GM21423 (cell line): ENCODE measurements around the gene CAMTA1.

Source experiments
- ATAC-seq: cut with Tn5 transposase; IDR thresholded peaks from one replicate; pipeline ENCODE4 v1.9.1; 2021; ENCODE audit warnings: mild to moderate bottlenecking, moderate library complexity; ENCODE audit not compliant: unreplicated experiment

The CAMTA1 gene

GRCh38 chr1:7454052-7454815 lies 669.0 kb downstream of the CAMTA1 start:
- no peak for ATAC-seq

DNA sequence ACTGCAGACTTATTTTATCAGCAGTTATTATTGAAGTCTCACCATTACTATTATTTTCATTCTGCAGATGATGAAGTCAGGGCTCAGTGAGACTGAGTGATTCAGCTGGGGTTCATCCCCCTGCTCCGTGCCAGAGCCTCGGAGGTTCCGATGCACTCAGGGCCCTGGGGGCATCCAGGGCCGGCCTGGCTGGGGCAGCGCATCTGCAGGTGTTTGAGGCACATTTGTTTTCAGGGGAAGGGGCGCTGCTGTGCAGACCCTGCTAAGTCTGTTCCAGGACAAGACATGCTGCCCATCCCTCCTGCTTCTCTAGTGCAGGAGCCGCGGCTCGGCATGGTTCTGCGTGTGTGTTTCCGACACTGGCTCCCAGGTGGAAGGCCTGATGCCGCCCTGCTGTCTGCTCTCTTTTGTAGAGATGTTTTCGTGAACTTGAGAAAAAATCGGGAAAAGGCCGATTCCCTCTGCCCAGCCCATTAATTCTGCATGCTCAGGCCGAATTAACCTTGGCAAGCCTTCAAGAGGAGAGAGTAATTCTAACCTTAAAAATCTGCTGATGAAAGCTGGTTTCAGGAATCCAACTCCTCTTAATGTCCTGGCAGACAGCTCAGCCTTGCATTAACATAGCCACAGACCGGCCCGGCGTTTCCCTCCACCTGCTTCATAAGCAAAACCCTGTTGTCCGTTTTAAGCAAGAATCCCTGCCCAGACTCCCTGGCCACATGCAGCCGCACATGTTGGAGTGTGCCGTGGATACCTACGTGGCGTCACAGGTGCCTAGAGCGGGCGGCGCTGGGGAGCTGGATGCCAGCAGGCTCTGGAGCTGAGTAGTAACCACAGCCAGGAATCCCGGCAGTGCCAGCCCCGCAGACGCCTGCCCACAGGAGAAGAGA lies 669.9 kb downstream of the CAMTA1 start:
- no peak for ATAC-seq

DNA sequence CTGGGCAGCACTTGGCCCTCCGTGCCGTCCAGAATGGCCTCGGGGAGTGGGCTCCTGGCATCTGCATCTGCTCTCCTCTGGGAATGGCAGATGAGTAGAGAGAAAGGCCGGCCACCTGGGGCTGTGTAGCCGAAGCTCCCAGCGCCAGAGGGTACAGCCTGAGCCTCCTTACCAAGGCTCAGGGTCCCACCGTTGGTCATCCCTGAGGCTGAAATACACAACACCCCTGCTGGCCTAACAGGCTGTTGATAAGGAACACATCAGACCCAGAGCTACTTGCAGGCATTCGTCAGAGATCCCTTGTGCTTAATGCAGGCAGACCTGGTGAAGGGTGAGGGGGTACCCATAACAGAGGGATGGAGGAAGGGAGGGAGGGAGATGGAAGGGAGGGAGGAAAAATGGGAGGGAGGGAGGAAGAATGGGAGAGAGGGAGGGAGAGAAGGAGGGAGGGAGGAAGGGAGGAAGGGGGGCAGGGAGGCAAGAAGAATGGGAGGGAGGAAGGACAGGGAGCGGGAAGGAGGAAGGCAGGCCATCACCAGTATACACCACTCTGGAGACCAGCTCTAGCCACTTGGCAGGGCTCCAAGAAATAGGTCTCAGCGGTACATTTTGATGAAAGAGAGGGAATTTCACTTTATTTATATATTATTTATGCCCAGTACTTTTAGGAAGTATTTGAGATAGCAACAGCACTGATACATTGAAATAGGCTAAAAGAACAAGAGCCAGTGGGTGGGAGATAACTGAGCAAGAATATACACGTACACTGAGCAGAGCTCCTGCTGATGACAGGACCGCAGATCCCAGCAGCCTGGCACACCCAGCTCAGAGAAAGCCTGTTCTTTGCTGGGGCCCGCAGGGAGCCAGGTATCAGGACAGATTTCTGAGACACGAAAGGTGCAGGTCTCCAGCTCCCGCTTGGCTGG lies 670.8 kb downstream of the CAMTA1 start:
- ATAC-seq, result no peak

- no peak for ATAC-seq
Observed at GRCh38 chr1:7456722-7457082, 671.4 kb downstream of the CAMTA1 start.

DNA sequence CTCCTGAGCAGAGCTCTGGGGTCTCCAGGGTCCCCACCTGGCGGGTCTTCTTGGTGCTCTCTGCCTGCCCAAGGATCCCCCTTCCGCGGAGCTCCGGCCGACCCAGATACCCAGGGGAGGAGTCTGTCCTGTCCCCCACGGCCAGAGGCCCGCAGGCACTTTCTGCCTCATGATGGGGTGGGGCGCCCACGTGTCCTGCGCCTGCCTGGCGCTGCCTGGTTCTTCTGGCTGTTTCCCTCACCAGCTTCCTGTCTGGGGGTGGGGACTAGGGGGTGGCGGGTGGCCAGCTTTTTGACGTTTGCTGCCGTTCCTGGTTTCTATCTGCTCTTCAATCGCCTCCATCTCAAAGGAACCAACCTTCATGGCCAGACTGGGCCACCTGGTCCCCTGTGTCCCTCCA lies 672.6 kb downstream of the CAMTA1 start:
- no peak for ATAC-seq

DNA sequence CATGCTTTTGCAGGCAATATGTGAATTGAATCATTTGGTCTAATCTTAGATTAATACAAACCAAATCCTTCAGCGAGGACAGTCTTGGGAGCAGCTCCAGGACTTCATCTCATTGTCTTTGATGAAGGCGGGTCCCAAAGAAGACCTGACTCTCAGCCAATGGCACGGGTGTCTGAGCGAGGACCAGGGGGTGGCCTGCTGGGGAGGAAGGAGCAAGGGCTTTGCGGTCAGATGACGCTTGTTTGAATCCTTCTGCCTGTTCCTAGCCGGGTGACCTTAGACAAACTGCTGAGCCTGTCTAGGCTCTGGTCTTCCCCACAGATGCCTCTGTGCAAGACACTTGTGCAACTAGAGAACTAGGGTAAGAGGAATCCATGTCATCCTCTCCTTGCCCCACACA lies 673.7 kb downstream of the CAMTA1 start:
- no peak for ATAC-seq

GRCh38 chr1:7459914-7460313 lies 674.7 kb downstream of the CAMTA1 start:
- ATAC-seq, result no peak

DNA sequence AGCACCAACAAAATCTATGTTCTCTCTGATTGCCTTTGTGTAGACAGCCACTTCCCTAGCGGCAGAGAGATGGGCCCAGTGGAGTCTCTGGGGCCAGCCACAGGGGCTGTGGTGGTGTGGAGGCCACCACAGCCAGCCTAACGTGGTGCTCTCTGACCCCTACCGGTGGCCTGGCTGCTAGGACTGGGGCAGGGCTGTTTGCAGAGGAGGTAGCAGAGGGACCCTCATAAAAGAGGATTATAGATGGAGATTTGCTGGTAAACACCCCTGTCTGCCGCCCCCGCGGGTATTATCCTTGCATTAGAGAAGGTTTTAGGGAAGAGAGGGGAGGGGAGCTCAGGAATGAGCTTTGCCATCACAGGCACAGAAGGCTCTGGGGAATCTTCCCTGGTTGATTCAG lies 675.6 kb downstream of the CAMTA1 start:
- ATAC-seq, result no peak

GRCh38 chr1:7462617-7463016 lies 677.4 kb downstream of the CAMTA1 start:
- ATAC-seq, result no peak

- no peak for ATAC-seq
Observed at GRCh38 chr1:7463526-7463925, 678.3 kb downstream of the CAMTA1 start.

GRCh38 chr1:7464736-7465135 lies 679.5 kb downstream of the CAMTA1 start:
- ATAC-seq, result no peak

- no peak for ATAC-seq
Observed at GRCh38 chr1:7467476-7468175, 682.4 kb downstream of the CAMTA1 start.

- no peak for ATAC-seq
Observed at GRCh38 chr1:7468248-7468647, 683.0 kb downstream of the CAMTA1 start.

GRCh38 chr1:7469255-7469938 lies 684.1 kb downstream of the CAMTA1 start:
- ATAC-seq, result no peak

DNA sequence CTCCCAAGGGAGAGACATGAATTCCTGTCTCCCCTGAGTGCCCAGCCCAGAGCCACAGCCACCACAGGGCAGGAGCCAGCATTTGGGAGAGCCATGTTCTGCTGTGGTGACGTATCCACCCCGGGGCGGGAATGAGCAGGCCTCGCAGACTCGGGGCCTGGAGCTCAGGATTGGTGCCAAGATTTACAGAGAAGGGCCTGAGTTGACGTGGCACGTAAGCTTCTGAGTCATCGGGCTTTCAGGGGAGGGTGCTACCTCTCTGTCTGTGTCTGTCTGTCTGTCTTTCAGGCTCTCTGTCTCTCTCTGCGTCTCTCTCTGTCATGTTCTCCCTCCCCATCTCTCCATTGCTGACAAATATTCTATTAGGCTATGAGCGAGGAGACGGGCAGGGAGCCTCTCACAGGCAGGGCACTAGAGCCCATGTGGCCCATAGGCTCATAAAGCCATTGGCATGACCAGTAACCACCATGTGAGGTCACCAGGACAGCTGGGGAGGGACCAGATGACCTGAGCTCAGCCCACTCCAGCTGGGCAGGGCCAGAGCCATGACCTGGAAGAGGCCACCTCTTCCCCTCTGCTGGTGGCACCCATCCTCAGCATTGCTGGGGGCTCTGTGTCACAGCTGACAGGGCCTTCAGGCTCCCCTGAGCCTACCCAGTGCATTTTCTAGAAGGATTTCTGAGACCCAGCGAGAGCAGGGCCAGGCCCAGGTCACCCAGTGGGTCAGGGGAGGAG lies 685.8 kb downstream of the CAMTA1 start:
- ATAC-seq, result no peak

- ATAC-seq, result no peak
Observed at GRCh38 chr1:7471836-7472235, 686.6 kb downstream of the CAMTA1 start.

GRCh38 chr1:7473223-7474142 lies 688.2 kb downstream of the CAMTA1 start:
- no peak for ATAC-seq

DNA sequence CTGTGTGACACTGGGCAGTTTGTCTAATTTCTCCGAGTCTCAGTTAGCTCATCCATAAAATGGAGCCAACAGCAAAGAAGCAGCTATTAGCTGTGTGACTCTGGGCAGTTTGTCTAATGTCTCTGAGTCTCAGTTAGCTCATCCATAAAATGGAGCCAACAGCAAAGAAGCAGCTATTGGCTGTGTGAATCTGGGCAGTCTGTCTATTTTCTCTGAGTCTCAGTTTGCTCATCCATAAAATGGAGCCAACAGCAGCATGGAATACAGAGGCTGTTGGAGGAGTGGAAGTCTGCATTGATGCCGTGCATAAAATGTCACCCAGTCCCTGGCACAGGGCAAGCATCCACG lies 688.9 kb downstream of the CAMTA1 start:
- no peak for ATAC-seq
